Activated T-helper 2 cell treated with anti-CD3 and anti-CD28 coated beads, Interferon-gamma antibody, Interleukin-2, Interleukin-4, amounts not matched to agents 10 μg/mL and 5 μg/mL and 100 μg/mL, durations not matched to agents 14 hours and 24 hours and 36 hours (primary cell): Measurements from ENCODE around the gene GPC6. TPM values are rescaled to one million over a fixed set of nuclear protein-coding genes. Genes with fewer than 3 reads are reported as not detected.
"Not testable (repeated sequence)": the region's sequence is repeated elsewhere in the genome, so short reads cannot be mapped to it uniquely, and the experiment has no call there.

Experiments used
- DNase-seq: peaks from one replicate; pipeline ENCODE4 v3.0.0; 2021; ENCODE audit warnings: low spot score
- H3K27ac Mint-ChIP-seq: one replicate; pipeline ENCODE4 v1.8.0; 2021; ENCODE audit warnings: mixed read lengths
- H3K27me3 Mint-ChIP-seq: one replicate; pipeline ENCODE4 v1.8.0; 2021; ENCODE audit warnings: low read depth, mixed read lengths
- H3K36me3 Mint-ChIP-seq: one replicate; pipeline ENCODE4 v1.8.0; 2021; ENCODE audit warnings: low read depth, mixed read lengths
- H3K4me1 Mint-ChIP-seq: one replicate; pipeline ENCODE4 v1.8.0; 2021; ENCODE audit warnings: low read depth, mixed read lengths
- H3K4me3 Mint-ChIP-seq: one replicate; pipeline ENCODE4 v1.8.0; 2021; ENCODE audit warnings: low read depth, mild to moderate bottlenecking, moderate library complexity, mixed read lengths
- H3K9me3 Mint-ChIP-seq: one replicate; pipeline ENCODE4 v1.8.0; 2021; ENCODE audit warnings: mixed read lengths
- intact Hi-C: fragments of 100-400 bp; cut with micrococcal nuclease; formaldehyde crosslinking; loops from one replicate; pipeline ENCODE4 v1.15.1; 2023
- total RNA-seq: library from RNA; stranded (reverse); gene quantifications from 2 replicates; pipeline ENCODE4 v1.2.3, GENCODE V29; 2022

GPC6 gene
- total RNA-seq: not detected in 2 replicates

DNA sequence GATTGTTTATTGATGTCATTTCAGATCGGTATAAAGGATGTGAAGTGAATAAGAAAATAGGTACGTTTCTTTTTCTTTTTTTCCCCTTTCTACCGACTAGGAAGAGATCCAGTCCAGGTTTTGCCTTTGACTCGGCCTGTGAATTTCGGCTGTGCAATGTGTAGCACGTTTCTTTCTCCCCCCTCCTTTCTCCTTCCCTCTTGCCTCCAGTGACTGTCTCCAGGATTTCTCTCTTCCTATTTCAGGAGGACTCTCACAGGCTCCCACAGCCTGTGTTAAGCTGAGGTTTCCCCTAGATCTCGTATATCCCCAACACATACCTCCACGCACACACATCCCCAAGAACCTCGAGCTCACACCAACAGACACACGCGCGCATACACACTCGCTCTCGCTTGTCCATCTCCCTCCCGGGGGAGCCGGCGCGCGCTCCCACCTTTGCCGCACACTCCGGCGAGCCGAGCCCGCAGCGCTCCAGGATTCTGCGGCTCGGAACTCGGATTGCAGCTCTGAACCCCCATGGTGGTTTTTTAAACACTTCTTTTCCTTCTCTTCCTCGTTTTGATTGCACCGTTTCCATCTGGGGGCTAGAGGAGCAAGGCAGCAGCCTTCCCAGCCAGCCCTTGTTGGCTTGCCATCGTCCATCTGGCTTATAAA, at the start of gene GPC6:
TSS of gene GPC6 (plus strand) at position 185 of the 657 bp plus-strand sequence.
- intact Hi-C loops: no loop called here
- no peaks in the 10 kb centered on the region for H3K9me3 Mint-ChIP-seq
- H3K4me1 Mint-ChIP-seq: peaks cover 5% of the 10 kb centered on the region
- H3K36me3 Mint-ChIP-seq: no peaks in the 10 kb centered on the region
- H3K4me3 Mint-ChIP-seq: no peak within 1 kb of the TSS
- no peak for DNase-seq
- H3K27ac Mint-ChIP-seq: no peak within 1 kb of the TSS
- peaks cover 41% of the 10 kb centered on the region for H3K27me3 Mint-ChIP-seq

GRCh38 chr13:93180356-93180969, 46.1 kb upstream of the GPC6 start:
- H3K4me1 Mint-ChIP-seq: no peaks in the 10 kb centered on the region
- no peak for DNase-seq
- H3K4me3 Mint-ChIP-seq: no peak overlapping the region
- no peaks in the 10 kb centered on the region for H3K27me3 Mint-ChIP-seq
- H3K27ac Mint-ChIP-seq: no peak overlapping the region
- intact Hi-C loops: no loop called here
- no peaks in the 10 kb centered on the region for H3K36me3 Mint-ChIP-seq
- H3K9me3 Mint-ChIP-seq: peaks cover 4% of the 10 kb centered on the region

DNA sequence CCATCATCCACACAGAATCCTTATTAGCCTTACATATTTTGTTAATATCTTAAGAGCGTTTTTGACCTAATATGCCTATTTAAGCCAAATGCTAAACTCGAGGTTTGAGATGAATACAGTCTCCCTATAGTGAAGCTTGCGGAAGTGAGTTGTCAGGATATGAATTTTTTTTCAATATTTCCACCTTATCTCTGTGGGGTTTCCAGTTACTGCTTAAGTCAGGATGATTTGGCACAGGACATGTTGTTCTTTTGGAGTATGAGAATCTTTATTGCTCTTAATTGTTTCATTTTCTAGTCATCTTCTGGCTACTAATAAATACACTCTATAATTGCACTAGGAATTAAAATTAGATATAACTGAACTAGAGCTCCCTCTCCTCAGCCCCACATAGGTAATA, 44.2 kb upstream of the GPC6 start:
- H3K36me3 Mint-ChIP-seq: no peaks in the 10 kb centered on the region
- no peak overlapping the region for H3K27ac Mint-ChIP-seq
- H3K4me1 Mint-ChIP-seq: no peaks in the 10 kb centered on the region
- H3K9me3 Mint-ChIP-seq: peaks cover 4% of the 10 kb centered on the region
- no peak for DNase-seq
- H3K4me3 Mint-ChIP-seq: no peak overlapping the region
- intact Hi-C loops: no loop called here
- H3K27me3 Mint-ChIP-seq: no peaks in the 10 kb centered on the region

- H3K4me3 Mint-ChIP-seq: no peak overlapping the region
- H3K27me3 Mint-ChIP-seq: no peaks in the 10 kb centered on the region
- H3K36me3 Mint-ChIP-seq: no peaks in the 10 kb centered on the region
- peaks cover 4% of the 10 kb centered on the region for H3K9me3 Mint-ChIP-seq
- no peaks in the 10 kb centered on the region for H3K4me1 Mint-ChIP-seq
- intact Hi-C loops: no loop called here
- no peak overlapping the region for H3K27ac Mint-ChIP-seq
- DNase-seq: no peak
These were observed 43.3 kb upstream of the GPC6 start for GRCh38 chr13:93183302-93183701.

- Mint-ChIP-seq H3K4me3 (no peak overlapping the region), H3K27me3 (no peaks in the 10 kb centered on the region), H3K36me3 (no peaks in the 10 kb centered on the region), H3K27ac (no peak overlapping the region), H3K9me3 (peaks cover 13% of the 10 kb centered on the region), H3K4me1 (no peaks in the 10 kb centered on the region)
- intact Hi-C loops: no loop called here
- no peak for DNase-seq
These were observed 36.6 kb upstream of the GPC6 start for GRCh38 chr13:93190006-93190405.

DNA sequence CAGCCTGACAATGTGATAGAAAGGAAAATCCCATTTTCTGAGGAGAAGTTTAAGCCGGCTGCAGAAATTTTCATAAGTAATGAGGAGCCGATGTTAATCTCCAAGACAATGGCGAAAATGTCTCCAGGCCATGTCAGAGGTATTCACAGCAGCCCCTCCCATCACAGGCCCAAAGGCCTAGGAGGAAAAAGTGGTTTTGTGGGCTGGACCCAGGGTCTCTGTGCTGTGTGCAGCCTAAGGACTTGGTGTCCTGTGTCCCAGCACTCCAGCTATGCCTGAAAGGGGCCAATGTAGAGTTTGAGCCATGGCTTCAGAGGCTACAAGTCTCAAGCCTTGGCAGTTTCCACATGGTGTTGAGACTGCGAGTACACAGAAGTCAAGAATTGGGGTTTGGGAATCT, 32.9 kb upstream of the GPC6 start:
- no peak for DNase-seq
- Mint-ChIP-seq H3K27ac (no peak overlapping the region), H3K9me3 (peaks cover 23% of the 10 kb centered on the region), H3K36me3 (no peaks in the 10 kb centered on the region), H3K27me3 (no peaks in the 10 kb centered on the region), H3K4me3 (no peak overlapping the region), H3K4me1 (no peaks in the 10 kb centered on the region)
- intact Hi-C loops: no loop called here

DNA sequence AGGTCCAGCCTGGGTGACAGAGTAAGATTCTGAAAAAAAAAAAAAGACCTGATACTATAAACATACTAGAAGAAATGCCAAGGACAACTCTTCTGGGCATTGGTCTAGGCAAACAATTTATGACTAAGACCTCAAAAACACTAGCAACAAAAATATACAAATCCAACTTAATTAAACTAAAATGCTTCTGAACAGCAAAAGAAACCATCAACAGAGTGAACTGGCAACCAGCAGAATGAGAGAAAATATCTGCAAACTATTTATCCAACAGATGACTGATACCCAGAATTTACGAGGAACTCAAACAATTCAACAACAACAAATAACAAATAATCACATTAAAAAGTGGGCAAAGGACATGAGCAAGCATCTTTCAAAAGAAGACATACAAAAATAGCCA, 26.8 kb upstream of the GPC6 start:
- intact Hi-C loops: no loop called here
- Mint-ChIP-seq H3K36me3 (no peaks in the 10 kb centered on the region), H3K27me3 (no peaks in the 10 kb centered on the region), H3K27ac (no peak overlapping the region), H3K9me3 (peaks cover 11% of the 10 kb centered on the region), H3K4me1 (no peaks in the 10 kb centered on the region), H3K4me3 (no peak overlapping the region)
- DNase-seq: no peak

- Mint-ChIP-seq H3K27ac (no peak overlapping the region), H3K9me3 (peaks cover 5% of the 10 kb centered on the region), H3K4me3 (no peak overlapping the region), H3K36me3 (no peaks in the 10 kb centered on the region), H3K27me3 (no peaks in the 10 kb centered on the region), H3K4me1 (no peaks in the 10 kb centered on the region)
- no peak for DNase-seq
- intact Hi-C loops: no loop called here
These were observed 26.0 kb upstream of the GPC6 start for GRCh38 chr13:93200626-93201025.

- H3K4me1 Mint-ChIP-seq: no peaks in the 10 kb centered on the region
- intact Hi-C loops: no loop called here
- no peaks in the 10 kb centered on the region for H3K36me3 Mint-ChIP-seq
- no peaks in the 10 kb centered on the region for H3K27me3 Mint-ChIP-seq
- H3K27ac Mint-ChIP-seq: no peak overlapping the region
- DNase-seq: no peak
- H3K9me3 Mint-ChIP-seq: peaks cover 4% of the 10 kb centered on the region
- no peak overlapping the region for H3K4me3 Mint-ChIP-seq
These were observed 24.5 kb upstream of the GPC6 start for GRCh38 chr13:93201992-93202558.

DNA sequence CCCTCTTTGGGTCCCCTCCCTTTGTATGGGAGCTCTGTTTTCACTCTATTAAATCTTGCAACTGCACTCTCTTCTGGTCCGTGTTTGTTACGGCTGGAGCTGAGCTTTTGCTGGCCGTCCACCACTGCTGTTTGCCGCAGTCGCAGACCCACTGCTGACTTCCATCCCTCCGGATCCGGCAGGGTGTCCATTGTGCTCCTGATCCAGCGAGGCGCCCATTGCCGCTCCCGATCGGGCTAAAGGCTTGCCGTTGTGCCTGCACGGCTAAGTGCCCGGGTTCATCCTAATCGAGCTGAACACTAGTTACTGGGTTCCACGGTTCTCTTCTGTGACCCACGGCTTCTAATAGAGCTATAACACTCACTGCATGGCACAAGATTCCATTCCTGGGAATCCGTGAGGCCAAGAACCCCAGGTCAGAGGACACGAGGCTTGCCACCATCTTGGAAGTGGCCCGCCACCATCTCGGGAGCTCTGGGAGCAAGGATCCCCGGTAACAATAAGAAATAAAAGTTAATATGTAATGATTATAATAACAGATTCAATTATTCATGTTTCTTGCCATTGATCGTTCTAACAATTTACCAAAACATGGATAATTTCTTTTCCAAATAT, 19.7 kb upstream of the GPC6 start:
- H3K9me3 Mint-ChIP-seq, DNase-seq, H3K27me3 Mint-ChIP-seq, H3K27ac Mint-ChIP-seq, H3K4me3 Mint-ChIP-seq, H3K4me1 Mint-ChIP-seq, intact Hi-C loops, H3K36me3 Mint-ChIP-seq: not testable (repeated sequence)

DNA sequence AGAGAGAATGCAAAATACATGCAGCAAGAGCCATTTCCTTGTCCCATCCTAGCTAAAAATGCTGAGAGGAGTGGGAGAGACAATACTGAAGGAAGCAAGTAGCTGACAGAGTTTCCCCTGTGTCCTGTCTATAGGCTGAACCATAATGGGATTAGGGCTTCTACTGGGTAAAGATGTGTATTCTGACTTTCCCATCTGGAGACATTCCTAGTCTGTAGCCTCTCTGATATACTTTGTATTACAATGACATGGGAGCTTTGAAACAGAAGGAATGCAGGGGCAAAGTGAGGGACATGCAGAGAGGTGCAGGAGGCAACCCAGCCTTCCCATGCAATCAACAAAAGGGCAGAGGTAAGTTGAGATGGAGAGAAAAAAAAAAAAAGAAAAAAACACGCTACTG, 10.5 kb upstream of the GPC6 start:
- no peaks in the 10 kb centered on the region for H3K36me3 Mint-ChIP-seq
- H3K27me3 Mint-ChIP-seq: no peaks in the 10 kb centered on the region

DNA sequence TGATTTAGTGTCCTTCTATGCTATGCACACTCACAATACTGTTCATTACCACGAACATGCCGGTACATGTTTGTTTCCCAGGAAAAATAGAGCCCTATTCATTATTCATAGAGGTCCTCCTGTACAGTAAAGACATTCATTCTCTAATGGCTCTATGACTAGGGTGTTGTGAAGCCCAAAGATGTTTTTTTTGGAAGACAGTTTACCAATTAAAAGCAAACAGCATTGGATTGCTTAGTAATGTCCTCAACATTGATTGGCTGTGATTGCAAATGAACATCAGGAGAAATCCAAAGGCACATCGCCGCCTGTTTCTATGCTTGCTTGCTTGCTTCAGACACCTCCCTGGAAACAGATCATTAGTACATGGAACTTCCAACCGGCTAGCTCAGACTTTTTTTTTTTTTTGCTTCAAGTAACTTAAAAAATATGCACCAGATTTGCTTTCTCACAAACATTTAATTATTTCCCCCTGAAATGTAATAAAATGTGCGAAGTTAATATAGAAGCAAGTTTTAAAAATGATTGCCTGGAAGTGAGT, 8.8 kb upstream of the GPC6 start:
- H3K4me1 Mint-ChIP-seq: no peaks in the 10 kb centered on the region
- no peak overlapping the region for H3K27ac Mint-ChIP-seq
- no peaks in the 10 kb centered on the region for H3K27me3 Mint-ChIP-seq
- H3K4me3 Mint-ChIP-seq: no peak overlapping the region
- no peaks in the 10 kb centered on the region for H3K36me3 Mint-ChIP-seq
- DNase-seq: no peak
- no peaks in the 10 kb centered on the region for H3K9me3 Mint-ChIP-seq
- intact Hi-C loops: no loop called here

More for the DNA sequence above, 10.5 kb upstream of the GPC6 start:
- DNase-seq: no peak
- H3K9me3 Mint-ChIP-seq: no peaks in the 10 kb centered on the region
- no peaks in the 10 kb centered on the region for H3K4me1 Mint-ChIP-seq
- no peak overlapping the region for H3K4me3 Mint-ChIP-seq
- no peak overlapping the region for H3K27ac Mint-ChIP-seq
- intact Hi-C loops: no loop called here

- no peaks in the 10 kb centered on the region for H3K27me3 Mint-ChIP-seq
- H3K9me3 Mint-ChIP-seq: no peaks in the 10 kb centered on the region
- no peak overlapping the region for H3K4me3 Mint-ChIP-seq
- DNase-seq: no peak
- no peaks in the 10 kb centered on the region for H3K36me3 Mint-ChIP-seq
- H3K4me1 Mint-ChIP-seq: no peaks in the 10 kb centered on the region
- intact Hi-C loops: no loop called here
- H3K27ac Mint-ChIP-seq: no peak overlapping the region
These were observed 8.0 kb upstream of the GPC6 start for GRCh38 chr13:93218583-93218982.
